HTR-8/SVneo (cell line): ENCODE results near the gene KIDINS220.

Source experiments
- DNase-seq: peaks from one replicate; pipeline ENCODE4 v3.0.0; 2011; ENCODE audit warnings: low spot score, mixed read lengths; ENCODE audit not compliant: insufficient read length
- FAIRE-seq: peaks from 2 replicates; lab custom pipeline; 2011; peaks lifted over from hg19 to GRCh38; lab: Jason Lieb, UNC

The KIDINS220 gene

GRCh38 chr2:8679827-8680731, 157.3 kb downstream of the KIDINS220 start:
- FAIRE-seq (no peak), DNase-seq (no peak)

- DNase-seq (no peak), FAIRE-seq (no peak)
These were observed 157.9 kb downstream of the KIDINS220 start for GRCh38 chr2:8679567-8679826.
